IgD-negative memory B cell (primary cell): ENCODE results near the gene WFDC5. TPM values are rescaled to one million over a fixed set of nuclear protein-coding genes. Genes with fewer than 3 reads are reported as not detected.
A peak's percentile ranks its signal among the peaks of the same experiment; 100 is the strongest.

ENCODE experiments used
- H3K27ac Mint-ChIP-seq, 3 donors: one replicate each; pipeline ENCODE4 v1.8.0; 2020 to 2022; ENCODE audit warnings: mild to moderate bottlenecking in 3 of 3, mixed read lengths in 3 of 3, moderate library complexity in 1 of 3
- H3K27me3 Mint-ChIP-seq: one replicate; pipeline ENCODE4 v1.8.0; 2021; ENCODE audit warnings: mixed read lengths
- H3K36me3 Mint-ChIP-seq: one replicate; pipeline ENCODE4 v1.8.0; 2020; ENCODE audit warnings: mild to moderate bottlenecking, mixed read lengths
- H3K4me1 Mint-ChIP-seq, 3 donors: one replicate each; pipeline ENCODE4 v1.8.0; 2020 to 2022; ENCODE audit warnings: mixed read lengths in 3 of 3, mild to moderate bottlenecking in 1 of 3
- H3K4me3 Mint-ChIP-seq, 4 donors: one replicate each; pipeline ENCODE4 v1.8.0; 2020 to 2022; ENCODE audit warnings: mild to moderate bottlenecking in 4 of 4, mixed read lengths in 4 of 4, moderate library complexity in 3 of 4
- H3K9me3 Mint-ChIP-seq, 3 donors: one replicate each; pipeline ENCODE4 v1.8.0; 2020 to 2021; ENCODE audit warnings: mixed read lengths in 3 of 3, mild to moderate bottlenecking in 1 of 3
- polyA plus RNA-seq: library from polyadenylated mRNA; unstranded; fragments of 300-500 nt; fragmentation: Illumina TruSeq; gene quantifications from one replicate; pipeline ENCODE4 v1.2.3, GENCODE V29; 2021

Gene WFDC5
- polyA plus RNA-seq, 1 donor from 2014 or later, result not detected

DNA sequence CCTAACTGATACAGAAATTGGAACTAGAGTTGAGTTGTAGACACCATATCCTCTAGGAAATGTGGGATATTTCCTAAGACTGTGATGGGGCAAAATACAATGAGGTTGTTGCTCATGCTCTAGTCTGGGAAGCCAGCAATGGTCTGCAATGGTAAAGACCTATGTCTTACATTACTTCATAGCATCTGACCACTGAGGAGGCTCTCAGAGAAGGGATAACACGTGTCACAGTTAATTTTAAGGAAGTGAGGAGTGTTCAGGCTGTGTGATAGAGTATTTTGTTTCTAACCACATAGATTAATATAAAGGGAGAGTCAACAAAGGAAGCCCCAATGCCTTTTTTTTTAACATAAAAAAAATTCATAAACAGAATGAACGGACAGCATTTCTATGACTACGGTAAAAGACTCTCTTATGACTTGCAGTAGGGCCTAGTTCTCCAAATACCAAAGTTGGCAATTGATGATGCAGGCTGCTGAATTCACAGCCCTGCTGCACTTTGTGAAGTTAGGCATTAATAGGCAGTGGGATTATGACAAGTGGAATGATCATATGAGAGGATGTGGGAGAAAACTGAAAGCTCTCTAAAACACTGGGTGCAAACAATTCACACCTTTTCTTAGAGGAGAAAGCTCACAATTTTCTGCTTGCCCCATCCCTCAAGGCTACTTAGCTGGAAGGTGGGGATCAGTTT is 27.7 kb downstream of the WFDC5 start:
- Mint-ChIP-seq H3K4me1 (peaks cover 6 to 23% (median 15%) of the 10 kb centered on the region in 3 donors), H3K9me3 (peaks cover 0 to 4% (median 0%) of the 10 kb centered on the region in 3 donors), H3K36me3 (peaks cover 3% of the 10 kb centered on the region), H3K27ac (no peak overlapping the region), H3K27me3 (no peaks in the 10 kb centered on the region), H3K4me3 (no peak overlapping the region)

DNA sequence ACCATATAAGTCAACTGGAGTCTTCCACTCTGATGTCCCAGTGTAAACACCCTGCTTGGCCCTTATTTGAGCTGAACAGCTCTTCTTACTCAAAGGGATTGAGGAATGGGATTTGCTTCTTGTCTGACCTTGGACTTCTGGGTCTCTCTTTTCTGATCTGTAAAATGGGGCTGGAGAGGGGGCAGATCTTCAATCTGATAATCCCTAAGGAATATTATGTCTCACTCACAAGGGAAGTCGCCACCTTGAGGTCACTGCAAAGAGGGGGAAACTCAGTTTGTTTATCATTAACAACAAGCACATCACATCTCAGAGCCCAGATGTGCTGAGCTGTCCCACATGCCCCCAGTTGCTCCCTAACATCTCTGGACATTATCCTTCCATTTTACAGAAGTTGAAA is 29.1 kb downstream of the WFDC5 start:
- H3K27me3 Mint-ChIP-seq, result no peaks in the 10 kb centered on the region
- peaks cover 6 to 28% (median 15%) of the 10 kb centered on the region in 3 donors for H3K4me1 Mint-ChIP-seq
- H3K9me3 Mint-ChIP-seq, result peaks cover under 1 to 9% (median 6%) of the 10 kb centered on the region in 3 donors
- H3K27ac Mint-ChIP-seq, result peak overlapping the region in 2 of 3 donors; percentile 22 to 40
- no peak overlapping the region for H3K4me3 Mint-ChIP-seq
- H3K36me3 Mint-ChIP-seq, result peaks cover 7% of the 10 kb centered on the region

DNA sequence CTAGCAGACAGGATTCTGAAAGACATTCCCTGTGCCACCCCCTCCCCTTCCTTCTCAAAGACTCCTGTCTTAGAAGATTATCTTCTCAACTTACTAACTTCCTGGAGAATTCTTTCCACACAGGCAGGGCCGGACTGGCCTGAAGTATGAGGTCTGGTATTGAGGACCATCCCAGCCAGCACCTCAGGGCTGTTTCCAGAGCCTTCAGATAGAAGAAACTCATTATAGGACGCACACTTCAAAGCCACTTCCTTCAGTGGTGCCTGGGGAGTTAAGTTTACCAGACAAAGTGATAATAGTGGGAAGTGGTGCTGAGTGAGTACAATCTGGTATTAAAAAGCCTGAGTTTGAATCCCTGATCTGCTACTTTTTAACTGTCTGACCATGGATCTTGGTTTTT is 29.7 kb downstream of the WFDC5 start:
- Mint-ChIP-seq H3K9me3 (peaks cover 2 to 9% (median 6%) of the 10 kb centered on the region in 3 donors), H3K27ac (peak overlapping the region in 2 of 3 donors; percentile 22 to 84), H3K36me3 (peaks cover 12% of the 10 kb centered on the region), H3K4me3 (no peak overlapping the region), H3K27me3 (no peaks in the 10 kb centered on the region), H3K4me1 (peaks cover 6 to 28% (median 15%) of the 10 kb centered on the region in 3 donors)

DNA sequence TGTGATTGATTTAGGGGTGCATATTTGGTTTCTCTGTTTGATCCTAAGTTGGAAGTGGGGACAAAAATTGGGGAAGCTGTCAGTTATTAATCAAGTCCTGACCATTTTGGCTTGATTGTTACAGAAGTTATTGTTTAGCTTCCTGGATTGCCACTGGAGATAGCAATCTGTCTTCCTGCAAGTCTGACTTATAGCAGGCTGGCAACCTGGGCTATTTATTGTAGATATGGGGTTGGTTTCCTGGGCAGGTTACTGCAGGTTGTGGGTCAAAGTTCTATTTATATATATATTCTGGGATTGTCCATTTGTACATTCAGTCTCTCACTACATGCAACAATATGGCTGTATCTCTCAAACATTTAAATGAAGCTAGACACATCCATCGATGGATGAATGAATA is 31.8 kb downstream of the WFDC5 start:
- Mint-ChIP-seq H3K27me3 (no peaks in the 10 kb centered on the region), H3K4me1 (peaks cover 6 to 28% (median 15%) of the 10 kb centered on the region in 3 donors), H3K27ac (no peak overlapping the region), H3K4me3 (no peak overlapping the region), H3K36me3 (peaks cover 16% of the 10 kb centered on the region), H3K9me3 (peaks cover 2 to 9% (median 6%) of the 10 kb centered on the region in 3 donors)

DNA sequence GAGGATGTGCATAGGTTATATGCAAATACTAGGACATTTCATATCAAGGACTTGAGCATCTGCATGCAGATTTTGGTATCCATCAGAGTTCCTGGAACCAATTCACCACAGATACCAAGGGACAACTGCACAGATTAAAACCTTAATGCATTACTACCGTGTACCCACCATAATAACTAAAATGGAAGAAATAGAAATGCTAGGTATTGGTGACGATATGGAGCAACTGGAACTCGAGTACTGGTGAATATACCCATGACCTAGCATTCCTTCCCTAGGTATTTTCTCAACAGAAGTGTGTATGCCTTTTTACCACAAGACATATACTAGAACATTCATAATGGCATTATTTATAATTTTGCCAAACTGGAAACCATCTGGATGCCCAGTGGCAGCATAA is 32.5 kb downstream of the WFDC5 start:
- no peak overlapping the region for H3K4me3 Mint-ChIP-seq
- no peak overlapping the region for H3K27ac Mint-ChIP-seq
- peaks cover 16% of the 10 kb centered on the region for H3K36me3 Mint-ChIP-seq
- peaks cover 2 to 9% (median 6%) of the 10 kb centered on the region in 3 donors for H3K9me3 Mint-ChIP-seq
- H3K4me1 Mint-ChIP-seq, result peaks cover 6 to 24% (median 11%) of the 10 kb centered on the region in 3 donors
- H3K27me3 Mint-ChIP-seq, result no peaks in the 10 kb centered on the region

DNA sequence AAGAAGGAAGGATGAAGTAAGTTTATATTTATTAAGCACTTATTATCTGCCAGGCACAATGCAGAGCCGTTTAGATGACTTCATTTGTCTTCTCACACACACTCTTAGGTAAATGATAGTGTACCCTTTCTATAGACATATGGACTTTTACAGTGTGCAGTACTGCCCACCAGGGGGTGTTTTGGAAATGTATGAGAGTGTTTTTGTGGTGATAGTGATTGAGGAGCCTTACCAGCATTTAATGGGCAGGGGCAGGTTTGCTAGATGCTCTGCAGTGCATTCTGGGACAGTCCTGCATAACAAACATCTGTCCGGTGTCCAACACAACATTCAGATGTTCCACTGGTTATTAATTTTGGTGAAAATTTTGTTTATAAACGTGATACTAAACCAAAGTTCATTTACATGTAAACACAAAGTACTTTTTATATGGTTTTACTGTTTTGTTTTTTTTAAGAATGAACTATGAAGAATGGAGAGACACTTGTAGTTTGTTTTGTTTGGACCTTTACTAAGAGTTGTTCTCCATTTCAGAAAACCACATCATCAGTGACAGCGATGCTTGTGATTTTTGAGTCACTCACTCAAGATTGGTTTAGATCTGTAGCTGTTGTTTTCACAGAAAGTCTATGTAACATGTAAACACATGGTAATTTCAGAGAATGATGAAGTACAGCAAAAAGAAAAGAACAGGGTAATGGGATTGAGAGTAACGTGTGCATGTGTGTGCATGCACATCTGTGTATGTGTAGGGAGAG is 33.9 kb downstream of the WFDC5 start:
- H3K27ac Mint-ChIP-seq, result peak overlapping the region in 1 of 3 donors; percentile 54
- H3K27me3 Mint-ChIP-seq, result no peaks in the 10 kb centered on the region
- peaks cover 4 to 11% (median 10%) of the 10 kb centered on the region in 3 donors for H3K4me1 Mint-ChIP-seq
- H3K9me3 Mint-ChIP-seq, result peaks cover 2 to 9% (median 6%) of the 10 kb centered on the region in 3 donors
- peaks cover 14% of the 10 kb centered on the region for H3K36me3 Mint-ChIP-seq
- no peak overlapping the region for H3K4me3 Mint-ChIP-seq

DNA sequence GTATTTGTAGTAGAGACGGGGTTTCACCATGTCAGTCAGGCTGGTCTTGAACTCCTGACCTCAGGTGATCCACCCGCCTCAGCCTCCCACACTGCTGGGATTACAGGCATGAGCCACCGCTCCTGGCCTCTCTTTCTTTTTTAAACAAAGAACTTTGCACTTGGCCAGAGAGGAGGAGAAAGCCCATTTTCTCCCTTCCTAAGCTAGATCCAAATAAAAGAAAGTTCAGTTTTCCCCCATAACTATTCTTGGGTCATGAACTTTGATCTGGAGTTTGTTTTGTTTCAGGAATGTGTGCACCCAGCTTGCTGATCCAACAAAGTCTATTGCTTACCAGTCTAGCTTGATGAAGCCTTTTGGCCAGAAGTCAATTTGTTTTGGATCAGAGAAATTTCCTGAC is 37.4 kb downstream of the WFDC5 start:
- no peaks in the 10 kb centered on the region for H3K27me3 Mint-ChIP-seq
- peaks cover 2 to 6% (median 5%) of the 10 kb centered on the region in 3 donors for H3K9me3 Mint-ChIP-seq

DNA sequence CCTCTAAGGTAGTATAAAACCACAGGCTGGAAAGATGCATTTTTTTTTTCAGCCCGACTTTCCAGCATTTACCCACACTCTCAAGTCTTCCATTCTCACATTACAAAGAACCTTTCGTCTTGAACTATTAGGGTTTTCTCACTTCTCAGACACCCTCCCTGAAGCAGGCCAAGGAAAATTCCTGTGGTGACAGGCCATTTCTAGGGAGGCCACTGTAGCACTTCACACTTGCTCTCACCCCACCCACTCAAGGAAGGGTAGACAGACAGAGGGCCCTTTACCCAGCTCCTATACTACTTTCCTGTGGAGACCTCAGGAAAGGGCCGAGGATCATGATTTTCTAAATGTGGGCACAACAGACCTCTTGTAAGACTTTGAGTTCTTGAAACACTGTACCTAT is 41.8 kb downstream of the WFDC5 start:
- no peak overlapping the region for H3K27ac Mint-ChIP-seq
- peaks cover 3% of the 10 kb centered on the region for H3K36me3 Mint-ChIP-seq
- no peak overlapping the region for H3K4me3 Mint-ChIP-seq
- H3K27me3 Mint-ChIP-seq, result no peaks in the 10 kb centered on the region
- H3K4me1 Mint-ChIP-seq, result peaks cover 9 to 14% (median 10%) of the 10 kb centered on the region in 3 donors
- H3K9me3 Mint-ChIP-seq, result no peaks in the 10 kb centered on the region

More for the DNA sequence above, 37.4 kb downstream of the WFDC5 start:
- peaks cover 16% of the 10 kb centered on the region for H3K36me3 Mint-ChIP-seq
- no peak overlapping the region for H3K4me3 Mint-ChIP-seq
- no peak overlapping the region for H3K27ac Mint-ChIP-seq
- peaks cover 0 to 10% (median 4%) of the 10 kb centered on the region in 3 donors for H3K4me1 Mint-ChIP-seq

DNA sequence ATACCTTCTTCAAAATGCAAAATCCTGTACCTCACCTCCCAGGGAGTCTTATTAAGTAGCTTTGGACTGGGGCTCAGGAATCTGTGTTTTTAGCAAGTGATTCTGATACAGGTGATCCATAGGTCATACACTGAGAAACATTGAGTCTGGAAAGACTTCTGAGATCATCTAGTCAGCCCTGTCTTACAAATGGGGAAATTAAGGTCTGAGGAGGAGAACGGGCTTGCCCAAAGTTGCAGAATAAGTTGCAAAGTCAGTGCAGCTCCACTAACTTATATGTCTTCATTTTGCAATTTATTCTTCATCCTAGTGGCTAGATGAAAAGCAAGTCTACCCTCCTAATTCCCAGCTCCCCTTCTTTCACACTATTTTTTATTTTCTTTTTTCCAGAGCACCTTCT is 42.9 kb downstream of the WFDC5 start:
- H3K4me3 Mint-ChIP-seq, result peak overlapping the region in 1 of 4 donors; percentile 47
- H3K9me3 Mint-ChIP-seq, result no peaks in the 10 kb centered on the region
- peaks cover 3% of the 10 kb centered on the region for H3K36me3 Mint-ChIP-seq
- no peaks in the 10 kb centered on the region for H3K27me3 Mint-ChIP-seq
- no peak overlapping the region for H3K27ac Mint-ChIP-seq
- H3K4me1 Mint-ChIP-seq, result peaks cover 10 to 16% (median 16%) of the 10 kb centered on the region in 3 donors

DNA sequence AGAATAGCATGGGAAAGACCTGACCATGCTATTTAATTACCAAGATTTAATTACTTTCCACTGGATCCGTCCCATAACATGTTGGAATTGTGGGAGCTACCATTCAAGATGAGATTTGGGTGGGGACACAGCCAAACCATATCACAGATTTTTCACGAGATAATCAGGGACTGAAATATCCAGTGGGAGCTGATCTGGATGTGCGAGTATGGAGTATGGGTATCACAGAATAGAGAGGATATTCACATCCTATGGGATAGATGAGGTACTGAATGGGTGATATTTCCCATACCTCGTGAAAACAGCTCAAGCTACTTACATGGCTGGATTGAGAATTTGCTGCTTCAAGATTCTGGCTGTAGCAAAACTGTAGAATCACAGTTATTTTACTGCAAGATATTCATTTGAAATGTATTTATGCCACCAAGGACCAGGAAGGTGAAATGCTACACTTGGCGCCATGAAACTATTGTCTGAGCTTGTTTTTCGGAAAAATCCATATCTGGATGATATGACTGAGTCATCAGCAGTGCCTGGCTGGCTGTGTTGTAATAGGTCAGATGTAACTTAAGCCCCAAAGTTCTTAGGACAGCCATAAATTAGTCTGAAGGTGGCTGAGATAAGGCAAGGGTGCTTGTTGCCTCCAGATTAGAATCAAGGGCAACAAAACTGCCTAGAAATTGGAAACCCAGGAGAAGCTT is 43.9 kb downstream of the WFDC5 start:
- Mint-ChIP-seq H3K27ac (no peak overlapping the region), H3K9me3 (no peaks in the 10 kb centered on the region), H3K4me1 (peaks cover 14 to 20% (median 16%) of the 10 kb centered on the region in 3 donors), H3K36me3 (peaks cover 4% of the 10 kb centered on the region), H3K27me3 (no peaks in the 10 kb centered on the region), H3K4me3 (no peak overlapping the region)

DNA sequence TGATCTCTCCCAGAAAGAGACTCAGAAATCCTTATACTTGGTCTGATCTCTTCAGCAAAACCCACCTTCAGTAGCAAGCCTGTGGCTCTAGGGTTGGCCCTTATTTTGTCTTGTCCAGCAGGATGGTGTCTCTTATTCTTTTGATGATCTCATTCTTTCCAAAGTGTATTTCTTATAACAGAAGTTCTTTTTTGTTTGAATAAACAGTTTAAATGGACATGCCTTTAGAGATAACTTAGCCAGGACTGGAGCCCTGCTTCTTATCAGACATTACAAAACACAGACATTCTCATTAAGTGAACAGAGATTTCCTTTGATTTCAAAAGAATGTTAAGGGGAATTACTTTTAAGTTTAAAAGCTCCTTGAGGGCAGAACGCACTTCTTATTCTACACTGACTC is 45.7 kb downstream of the WFDC5 start:
- H3K36me3 Mint-ChIP-seq, result peaks cover 4% of the 10 kb centered on the region
- no peaks in the 10 kb centered on the region for H3K27me3 Mint-ChIP-seq
- H3K4me1 Mint-ChIP-seq, result peaks cover 27 to 34% (median 27%) of the 10 kb centered on the region in 3 donors

DNA sequence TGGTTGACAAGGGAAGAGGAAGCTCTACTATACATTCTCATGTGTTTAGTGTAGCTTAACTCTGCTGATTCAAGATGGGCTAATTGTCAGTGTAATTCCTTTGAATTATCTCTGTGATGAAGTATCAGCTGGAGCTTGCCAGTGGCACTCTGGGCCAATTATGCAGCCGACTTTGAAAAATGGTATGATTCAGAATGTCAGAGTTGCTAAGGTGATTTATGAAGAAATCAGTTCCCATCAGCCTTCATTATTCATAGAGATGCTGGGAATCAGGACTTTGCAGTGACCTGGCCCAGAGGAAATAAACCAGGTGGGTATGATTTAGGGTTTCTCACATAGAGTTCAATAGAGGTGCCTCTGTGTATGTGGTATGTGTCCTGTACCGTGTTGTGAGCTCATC is 47.4 kb downstream of the WFDC5 start:
- peaks cover 6% of the 10 kb centered on the region for H3K36me3 Mint-ChIP-seq
- no peak overlapping the region for H3K4me3 Mint-ChIP-seq
- H3K4me1 Mint-ChIP-seq, result peaks cover 31 to 40% (median 36%) of the 10 kb centered on the region in 3 donors
- H3K27ac Mint-ChIP-seq, result no peak overlapping the region
- H3K9me3 Mint-ChIP-seq, result no peaks in the 10 kb centered on the region
- H3K27me3 Mint-ChIP-seq, result no peaks in the 10 kb centered on the region

More for the DNA sequence above, 45.7 kb downstream of the WFDC5 start:
- no peak overlapping the region for H3K4me3 Mint-ChIP-seq
- H3K27ac Mint-ChIP-seq, result no peak overlapping the region
- no peaks in the 10 kb centered on the region for H3K9me3 Mint-ChIP-seq

DNA sequence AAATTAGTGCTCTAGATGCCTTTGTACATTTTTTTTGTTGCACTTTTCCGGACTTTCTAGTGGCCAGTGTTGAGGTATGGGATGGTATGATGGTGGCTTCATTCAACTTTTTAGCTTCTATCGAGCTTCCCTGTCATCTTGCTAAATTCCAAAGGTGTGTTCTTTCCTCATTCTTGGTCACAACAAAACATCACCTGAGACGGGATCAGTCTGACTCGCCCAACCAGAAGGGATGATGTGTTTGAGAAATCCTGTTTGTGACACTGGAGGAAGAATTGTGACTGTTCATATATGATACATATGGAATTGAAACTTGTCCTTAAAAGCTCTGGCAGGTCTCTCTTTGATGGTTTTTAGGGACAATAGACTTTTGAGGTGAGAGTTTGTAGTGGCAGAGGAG is 47.9 kb downstream of the WFDC5 start:
- peaks cover 31 to 43% (median 38%) of the 10 kb centered on the region in 3 donors for H3K4me1 Mint-ChIP-seq
- no peaks in the 10 kb centered on the region for H3K27me3 Mint-ChIP-seq
- no peak overlapping the region for H3K27ac Mint-ChIP-seq
- no peaks in the 10 kb centered on the region for H3K9me3 Mint-ChIP-seq
- peaks cover 6% of the 10 kb centered on the region for H3K36me3 Mint-ChIP-seq
- no peak overlapping the region for H3K4me3 Mint-ChIP-seq

DNA sequence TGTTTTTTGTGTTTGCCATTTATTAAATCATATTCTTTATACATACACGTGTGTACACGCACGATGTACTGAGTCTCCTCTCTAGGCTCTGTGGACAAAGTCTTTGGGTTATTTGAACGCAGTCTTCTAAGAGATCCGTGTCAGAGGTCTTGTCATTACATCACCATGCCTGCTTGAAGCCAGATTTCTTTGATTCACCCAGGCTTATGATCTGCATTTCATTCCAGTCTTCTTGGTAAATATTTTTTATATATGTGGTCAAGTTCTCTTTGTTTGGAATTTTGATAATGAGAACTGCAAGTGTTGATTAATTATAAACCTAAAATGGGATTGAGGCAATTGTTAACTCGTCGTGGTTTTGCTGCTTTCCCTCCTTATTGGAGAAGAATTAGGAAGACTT is 48.6 kb downstream of the WFDC5 start:
- peaks cover 6% of the 10 kb centered on the region for H3K36me3 Mint-ChIP-seq
- H3K4me3 Mint-ChIP-seq, result peak overlapping the region in 1 of 4 donors; percentile 27
- H3K9me3 Mint-ChIP-seq, result no peaks in the 10 kb centered on the region
- H3K27ac Mint-ChIP-seq, result peak overlapping the region in 2 of 3 donors; percentile 63 to 80
- no peaks in the 10 kb centered on the region for H3K27me3 Mint-ChIP-seq
- H3K4me1 Mint-ChIP-seq, result peaks cover 30 to 45% (median 39%) of the 10 kb centered on the region in 3 donors

DNA sequence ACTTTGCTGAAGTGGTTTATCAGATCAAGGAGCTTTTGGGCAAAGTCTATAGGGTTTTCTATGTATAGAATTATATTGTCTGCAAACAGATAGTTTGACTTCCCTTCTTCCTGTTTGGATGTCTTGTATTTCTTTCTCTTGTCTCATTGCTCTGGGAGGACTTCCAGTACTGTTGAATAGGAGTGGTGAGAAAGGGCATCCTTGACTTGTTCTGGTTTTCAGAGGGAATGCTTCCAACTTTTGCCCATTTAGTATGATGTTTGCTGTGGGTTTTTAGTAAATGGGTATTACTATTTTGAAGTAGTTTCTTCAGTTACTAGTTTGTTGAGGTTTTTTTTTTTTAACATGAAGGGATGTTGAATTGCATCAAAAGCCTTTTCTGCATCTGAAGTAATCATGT is 50.2 kb downstream of the WFDC5 start:
- H3K36me3 Mint-ChIP-seq, result peaks cover 6% of the 10 kb centered on the region

More for the DNA sequence above, 50.2 kb downstream of the WFDC5 start:
- H3K4me1 Mint-ChIP-seq, result peaks cover 33 to 46% (median 33%) of the 10 kb centered on the region in 3 donors
- H3K27ac Mint-ChIP-seq, result peak overlapping the region in 2 of 3 donors; percentile 11 to 80
- no peaks in the 10 kb centered on the region for H3K27me3 Mint-ChIP-seq
- H3K4me3 Mint-ChIP-seq, result peak overlapping the region in 3 of 4 donors; percentile 5 to 67 (median 43)
- H3K9me3 Mint-ChIP-seq, result no peaks in the 10 kb centered on the region
